ENCODE results near the gene SUGP2.

Gene SUGP2

DNA sequence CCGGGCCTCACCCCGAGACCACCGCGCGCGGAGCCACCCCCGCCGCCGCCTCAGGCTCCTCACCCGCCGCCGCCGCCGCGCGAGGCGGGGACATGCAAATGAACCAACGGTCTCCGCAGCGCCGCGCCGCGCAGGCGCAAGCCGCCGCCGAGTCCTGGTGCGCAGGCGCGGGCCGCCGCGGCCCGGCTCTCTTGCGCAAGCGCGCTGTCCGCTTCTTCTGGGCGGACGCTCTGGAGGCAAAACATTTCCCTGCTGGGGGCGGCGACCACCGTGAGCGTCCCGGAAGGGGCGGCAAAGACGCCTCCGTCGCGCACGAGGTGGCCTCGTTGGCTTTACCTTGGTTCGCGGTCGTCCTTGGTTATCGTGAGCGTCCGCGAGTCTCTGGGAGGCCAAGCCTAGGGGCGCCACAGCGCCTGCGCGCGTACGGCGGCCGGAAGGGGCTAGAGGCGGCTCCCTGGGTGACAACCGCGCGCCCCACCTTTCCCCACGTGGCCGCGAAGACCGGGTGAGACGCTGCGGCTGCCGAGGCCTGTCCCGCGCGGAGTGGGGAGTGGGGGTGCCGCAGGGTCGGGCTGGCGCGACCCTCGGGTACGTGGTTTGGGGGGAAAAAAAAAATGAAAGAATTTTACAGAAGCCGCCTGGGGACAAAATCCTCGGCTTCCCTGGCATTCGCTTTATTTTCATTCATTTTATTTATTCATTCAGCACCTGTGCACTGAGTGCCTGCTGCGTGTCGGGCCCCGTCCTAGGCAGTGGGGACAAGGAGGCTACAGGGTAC, at the start of gene SUGP2, which contains the start of gene ARMC6:
TSS of gene SUGP2 (minus strand) at position 92 of the 778 bp plus-strand sequence. CDS start 2,446 bp downstream, outside the sequence.
TSS of gene ARMC6 (plus strand) at position 178 of the 778 bp plus-strand sequence. CDS start 607 bp downstream, outside the sequence.
- Mint-ChIP-seq H3K4me1 (peaks cover 13% of the 10 kb centered on the region), H3K27me3 (no peaks in the 10 kb centered on the region), H3K9me3 (no peaks in the 10 kb centered on the region), H3K36me3 (peaks cover 2% of the 10 kb centered on the region), H3K4me3 (peak within 1 kb of the TSS; percentile 87), H3K27ac (peak within 1 kb of the TSS; percentile 85)
- DNase-seq (ENCODE audit: low spot score in 2 of 2), result peak; percentile 89 to 91
- ATAC-seq (ENCODE audit: low read depth), result peak; percentile 85

DNA sequence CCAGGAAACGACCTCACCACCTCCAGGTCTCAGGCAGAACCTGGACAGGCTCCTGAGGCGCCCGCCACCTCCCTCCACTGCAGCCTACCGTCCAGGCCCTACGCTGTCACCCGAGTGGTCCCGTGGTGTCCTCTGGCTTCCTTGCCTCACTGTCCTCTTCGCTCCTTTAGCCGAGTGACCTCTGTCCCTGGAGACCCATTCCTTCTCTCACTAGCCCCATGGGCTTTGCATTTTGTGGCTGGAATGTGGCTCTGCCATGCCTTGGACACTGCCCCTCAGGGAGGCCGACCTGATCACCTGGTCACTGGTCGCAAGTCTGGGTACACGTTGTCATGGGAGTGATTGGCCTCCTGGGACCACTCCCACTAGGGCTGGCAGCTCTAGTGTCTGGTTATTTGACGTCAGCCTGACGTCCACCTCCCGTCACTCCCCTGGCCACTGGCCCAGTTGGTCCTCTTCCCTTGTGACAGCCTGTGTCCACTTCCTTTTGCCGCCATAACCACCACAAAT, 48.4 kb upstream of the SUGP2 start:
- Mint-ChIP-seq H3K27me3 (no peaks in the 10 kb centered on the region), H3K4me3 (no peak overlapping the region), H3K4me1 (peaks cover 39% of the 10 kb centered on the region), H3K36me3 (peaks cover 29% of the 10 kb centered on the region), H3K27ac (no peak overlapping the region), H3K9me3 (no peaks in the 10 kb centered on the region)
- ATAC-seq (ENCODE audit: low read depth), result no peak
- DNase-seq (ENCODE audit: low spot score in 2 of 2), result no peak

DNA sequence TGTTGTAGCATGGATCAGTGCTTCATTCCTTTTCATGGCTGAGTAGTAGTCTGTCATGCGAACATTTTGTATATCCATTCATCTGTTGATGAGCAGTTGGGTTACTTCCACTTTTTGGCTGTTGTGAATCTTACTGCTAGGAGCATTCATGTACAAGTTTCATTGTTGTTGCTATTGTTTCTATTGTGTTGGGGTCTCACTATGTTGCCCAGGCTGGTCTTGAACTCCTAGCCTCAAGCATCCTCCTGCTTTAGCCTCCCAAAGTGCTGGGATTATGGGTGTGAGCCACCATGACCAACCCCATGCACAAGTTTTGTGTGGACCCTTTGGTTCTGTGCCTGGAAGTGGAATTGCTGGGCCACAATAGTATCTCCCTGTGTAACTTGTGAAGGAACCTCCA, 46.3 kb upstream of the SUGP2 start:
- peaks cover 41% of the 10 kb centered on the region for H3K4me1 Mint-ChIP-seq
- no peaks in the 10 kb centered on the region for H3K9me3 Mint-ChIP-seq
- no peaks in the 10 kb centered on the region for H3K27me3 Mint-ChIP-seq
- no peak overlapping the region for H3K27ac Mint-ChIP-seq
- H3K4me3 Mint-ChIP-seq, result no peak overlapping the region
- DNase-seq (ENCODE audit: low spot score in 2 of 2) (no peak), ATAC-seq (ENCODE audit: low read depth) (no peak)
- H3K36me3 Mint-ChIP-seq, result peaks cover 37% of the 10 kb centered on the region

DNA sequence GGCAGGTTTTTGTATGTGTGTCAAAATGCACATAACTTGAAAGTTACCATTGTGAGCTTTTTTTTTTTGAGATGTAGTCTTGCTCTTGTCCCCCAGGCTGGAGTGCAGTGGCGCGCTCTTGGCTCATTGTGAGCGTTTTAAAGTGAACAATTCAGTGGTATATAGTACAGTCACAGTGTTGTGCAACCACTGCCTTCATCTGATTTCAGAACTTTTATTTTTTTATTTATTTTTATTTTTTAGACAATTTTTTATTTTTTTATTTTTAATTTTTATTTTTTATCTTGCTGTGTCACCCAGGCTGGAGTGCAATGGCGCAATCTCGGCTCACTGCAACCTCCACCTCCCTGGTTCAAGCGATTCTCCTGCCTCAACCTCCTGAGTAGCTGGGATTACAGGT, 45.5 kb upstream of the SUGP2 start:
- H3K4me3 Mint-ChIP-seq, result no peak overlapping the region
- DNase-seq (ENCODE audit: low spot score in 2 of 2), result no peak
- H3K9me3 Mint-ChIP-seq, result no peaks in the 10 kb centered on the region
- H3K36me3 Mint-ChIP-seq, result peaks cover 36% of the 10 kb centered on the region
- peaks cover 42% of the 10 kb centered on the region for H3K4me1 Mint-ChIP-seq
- no peak for ATAC-seq (ENCODE audit: low read depth)
- H3K27ac Mint-ChIP-seq, result no peak overlapping the region
- no peaks in the 10 kb centered on the region for H3K27me3 Mint-ChIP-seq

DNA sequence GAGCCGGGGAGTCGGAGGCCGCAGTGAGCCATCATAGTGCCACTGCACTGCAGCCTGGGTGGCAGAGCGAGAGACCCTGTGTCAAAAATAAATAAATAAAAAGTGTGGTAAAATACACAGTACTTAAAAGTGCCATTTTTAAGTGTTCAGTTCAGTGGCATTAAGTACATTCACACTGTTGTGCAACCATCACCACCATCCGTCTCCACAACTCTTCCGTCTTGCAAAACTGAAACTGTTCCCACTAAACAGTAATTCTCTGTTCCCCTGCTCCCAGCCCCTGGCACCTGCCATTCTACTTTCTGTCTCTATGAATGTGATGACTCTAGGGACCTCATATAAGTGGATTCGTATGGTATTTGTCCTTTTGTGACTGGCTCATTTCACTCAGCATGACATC, 43.8 kb upstream of the SUGP2 start:
- H3K9me3 Mint-ChIP-seq, result no peaks in the 10 kb centered on the region
- H3K27ac Mint-ChIP-seq, result no peak overlapping the region
- DNase-seq (ENCODE audit: low spot score in 2 of 2) (no peak), ATAC-seq (ENCODE audit: low read depth) (no peak)
- peaks cover 45% of the 10 kb centered on the region for H3K4me1 Mint-ChIP-seq
- no peak overlapping the region for H3K4me3 Mint-ChIP-seq
- no peaks in the 10 kb centered on the region for H3K27me3 Mint-ChIP-seq
- H3K36me3 Mint-ChIP-seq, result peaks cover 40% of the 10 kb centered on the region

DNA sequence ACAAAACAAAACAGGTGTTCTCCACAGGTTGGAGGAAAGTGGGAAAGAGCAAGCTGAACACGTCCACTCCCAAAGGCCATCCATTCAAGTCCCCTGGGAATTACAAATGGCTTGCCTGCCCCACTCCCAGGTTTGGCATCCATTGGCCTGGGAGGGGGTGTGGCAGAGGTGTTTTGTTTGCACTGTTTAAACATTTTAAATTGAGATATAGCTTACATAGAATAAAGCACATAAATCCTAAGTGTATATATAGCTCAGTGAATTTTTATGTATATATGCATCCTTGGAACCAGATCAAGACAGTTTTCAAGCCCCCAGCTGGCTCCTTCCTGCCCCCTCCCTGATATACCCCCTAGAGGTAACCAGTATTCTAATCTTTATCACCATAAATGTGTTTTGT, 43.2 kb upstream of the SUGP2 start:
- DNase-seq (ENCODE audit: low spot score in 2 of 2) (no peak), ATAC-seq (ENCODE audit: low read depth) (no peak)
- H3K27me3 Mint-ChIP-seq, result no peaks in the 10 kb centered on the region
- no peak overlapping the region for H3K27ac Mint-ChIP-seq
- H3K4me3 Mint-ChIP-seq, result no peak overlapping the region
- peaks cover 35% of the 10 kb centered on the region for H3K36me3 Mint-ChIP-seq
- H3K9me3 Mint-ChIP-seq, result no peaks in the 10 kb centered on the region
- peaks cover 47% of the 10 kb centered on the region for H3K4me1 Mint-ChIP-seq

DNA sequence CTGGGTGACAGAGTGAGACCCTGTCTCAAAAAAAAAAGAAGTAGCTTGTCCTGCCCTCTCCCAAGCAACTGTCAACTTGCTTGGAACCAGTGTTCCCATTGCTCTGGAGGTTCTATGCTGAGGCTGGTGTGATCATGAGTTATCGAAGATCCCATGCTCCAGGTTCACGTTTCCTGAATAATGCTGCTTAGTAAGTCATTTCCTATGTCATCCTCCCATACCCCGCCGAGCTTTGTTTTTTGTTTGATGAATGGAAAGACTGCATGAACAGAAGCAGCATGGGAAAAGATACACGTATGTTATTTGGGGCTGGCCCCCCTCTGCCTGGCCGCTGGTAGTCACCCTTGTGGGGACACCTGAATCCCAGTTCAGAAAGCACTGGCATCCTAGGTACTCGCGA, 41.8 kb upstream of the SUGP2 start:
- DNase-seq (ENCODE audit: low spot score in 2 of 2) (no peak), ATAC-seq (ENCODE audit: low read depth) (no peak)
- Mint-ChIP-seq H3K27me3 (no peaks in the 10 kb centered on the region), H3K9me3 (no peaks in the 10 kb centered on the region), H3K4me3 (no peak overlapping the region), H3K36me3 (peaks cover 36% of the 10 kb centered on the region), H3K27ac (no peak overlapping the region), H3K4me1 (peaks cover 46% of the 10 kb centered on the region)

DNA sequence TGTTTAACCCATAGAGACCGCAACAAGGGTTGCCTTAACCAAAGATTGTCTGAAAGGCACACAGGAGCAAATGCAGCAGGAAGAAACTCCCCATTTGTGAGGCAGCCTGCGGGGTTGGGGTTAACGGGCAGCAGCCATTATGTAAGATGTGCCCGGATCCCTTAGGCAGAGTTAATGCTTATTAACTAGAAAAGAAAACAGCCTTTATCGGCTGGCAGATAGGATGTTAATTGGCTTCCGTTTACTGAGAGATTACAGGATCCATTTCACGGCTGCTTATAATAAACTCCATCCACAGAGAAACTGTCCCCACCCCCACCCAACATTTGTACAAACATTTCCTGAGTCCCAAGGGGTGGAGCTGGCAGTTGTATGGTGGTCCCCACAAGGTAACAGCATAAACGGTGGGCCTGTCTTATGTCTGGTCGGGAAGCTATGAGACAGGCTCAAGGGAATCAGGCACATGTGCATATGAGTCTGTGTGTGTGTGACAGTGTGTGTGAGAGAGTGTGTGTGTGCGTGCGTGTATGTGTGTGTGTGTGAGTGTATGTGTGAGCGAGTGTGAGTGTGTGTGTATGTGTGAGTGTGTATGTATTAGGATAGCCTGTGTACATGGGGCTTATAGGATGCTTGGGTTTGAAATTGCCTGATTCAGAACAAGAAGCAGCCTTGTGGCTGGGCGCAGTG, 41.0 kb upstream of the SUGP2 start:
- H3K4me1 Mint-ChIP-seq, result peaks cover 42% of the 10 kb centered on the region
- H3K9me3 Mint-ChIP-seq, result no peaks in the 10 kb centered on the region
- H3K4me3 Mint-ChIP-seq, result no peak overlapping the region
- DNase-seq (ENCODE audit: low spot score in 2 of 2) (no peak), ATAC-seq (ENCODE audit: low read depth) (no peak)
- H3K36me3 Mint-ChIP-seq, result peaks cover 30% of the 10 kb centered on the region
- H3K27me3 Mint-ChIP-seq, result no peaks in the 10 kb centered on the region
- H3K27ac Mint-ChIP-seq, result peak overlapping the region; percentile 25

DNA sequence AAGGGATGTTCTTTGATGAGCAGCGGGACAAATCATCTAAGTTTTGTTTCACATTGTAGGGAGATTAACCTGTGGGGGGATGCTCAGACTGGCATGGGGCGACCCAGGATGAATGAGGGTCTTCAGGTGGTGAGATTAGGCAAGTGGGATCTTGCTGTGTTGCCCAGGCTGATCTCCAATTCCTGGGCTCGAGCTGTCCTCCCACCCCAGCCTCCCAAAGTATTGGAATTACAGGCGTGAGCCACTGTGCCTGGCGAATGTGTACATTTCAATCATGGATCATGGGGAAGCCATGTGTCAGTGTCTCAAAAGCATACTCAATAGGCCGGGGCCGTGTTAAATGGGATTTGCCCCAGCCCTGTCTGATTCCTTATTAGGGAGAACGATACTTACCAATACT, 38.6 kb upstream of the SUGP2 start:
- DNase-seq (ENCODE audit: low spot score in 2 of 2), result no peak
- no peak for ATAC-seq (ENCODE audit: low read depth)
- no peaks in the 10 kb centered on the region for H3K9me3 Mint-ChIP-seq
- no peak overlapping the region for H3K4me3 Mint-ChIP-seq
- H3K27me3 Mint-ChIP-seq, result no peaks in the 10 kb centered on the region
- H3K27ac Mint-ChIP-seq, result no peak overlapping the region
- H3K4me1 Mint-ChIP-seq, result peaks cover 39% of the 10 kb centered on the region
- H3K36me3 Mint-ChIP-seq, result peaks cover 21% of the 10 kb centered on the region

DNA sequence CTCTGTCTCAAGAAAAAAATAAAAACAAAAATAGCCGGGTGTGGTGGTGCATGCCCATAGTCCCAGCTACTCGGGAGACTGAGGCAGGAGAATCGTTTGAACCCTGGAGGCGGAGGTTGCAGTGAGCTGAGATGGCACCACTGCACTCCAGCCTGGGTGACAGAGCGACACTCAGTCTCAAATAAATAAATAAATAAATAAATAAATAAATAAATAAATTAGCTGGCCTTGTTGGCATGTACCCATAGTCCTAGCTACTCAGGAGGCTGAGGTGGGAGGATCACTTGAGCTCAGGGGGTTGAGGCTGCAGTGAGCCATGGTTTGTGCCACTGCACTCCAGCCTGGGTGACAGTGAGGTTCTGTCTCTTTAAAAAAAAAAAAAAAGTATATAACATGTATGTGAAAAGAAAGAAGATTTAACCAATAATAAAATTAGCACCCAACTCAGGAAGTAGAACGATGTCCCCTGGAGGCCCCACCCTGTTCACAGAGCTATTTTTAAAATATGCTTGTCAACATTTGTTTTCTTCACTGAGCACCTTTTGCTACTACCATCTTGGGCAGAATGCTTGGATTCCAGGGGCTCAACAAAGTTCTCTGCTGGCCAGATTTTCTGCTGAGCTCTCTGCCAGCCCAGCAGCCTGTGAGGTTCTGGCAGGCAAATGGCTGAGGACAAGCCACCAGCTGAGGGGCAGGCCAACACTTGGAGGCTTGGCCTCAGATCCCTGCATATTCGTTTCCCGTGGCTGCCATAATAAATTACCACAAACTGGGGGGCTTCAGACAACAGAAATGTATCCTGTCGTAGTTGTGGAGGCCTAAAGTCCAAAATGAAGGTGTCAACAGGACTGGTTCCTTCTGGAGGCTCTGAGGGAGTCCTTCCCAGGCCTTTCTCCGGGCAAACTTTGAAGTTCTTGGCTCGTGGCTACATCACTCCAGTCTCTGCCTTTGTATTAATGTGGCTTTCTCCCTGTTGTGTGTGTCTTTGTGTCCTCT, 35.6 kb upstream of the SUGP2 start:
- Mint-ChIP-seq H3K27ac (peak overlapping the region; percentile 45), H3K36me3 (peaks cover 8% of the 10 kb centered on the region), H3K4me1 (peaks cover 39% of the 10 kb centered on the region), H3K9me3 (no peaks in the 10 kb centered on the region), H3K27me3 (no peaks in the 10 kb centered on the region), H3K4me3 (peak overlapping the region; percentile 67)
- ATAC-seq (ENCODE audit: low read depth) (peak; percentile 47), DNase-seq (ENCODE audit: low spot score in 2 of 2) (no peak)

DNA sequence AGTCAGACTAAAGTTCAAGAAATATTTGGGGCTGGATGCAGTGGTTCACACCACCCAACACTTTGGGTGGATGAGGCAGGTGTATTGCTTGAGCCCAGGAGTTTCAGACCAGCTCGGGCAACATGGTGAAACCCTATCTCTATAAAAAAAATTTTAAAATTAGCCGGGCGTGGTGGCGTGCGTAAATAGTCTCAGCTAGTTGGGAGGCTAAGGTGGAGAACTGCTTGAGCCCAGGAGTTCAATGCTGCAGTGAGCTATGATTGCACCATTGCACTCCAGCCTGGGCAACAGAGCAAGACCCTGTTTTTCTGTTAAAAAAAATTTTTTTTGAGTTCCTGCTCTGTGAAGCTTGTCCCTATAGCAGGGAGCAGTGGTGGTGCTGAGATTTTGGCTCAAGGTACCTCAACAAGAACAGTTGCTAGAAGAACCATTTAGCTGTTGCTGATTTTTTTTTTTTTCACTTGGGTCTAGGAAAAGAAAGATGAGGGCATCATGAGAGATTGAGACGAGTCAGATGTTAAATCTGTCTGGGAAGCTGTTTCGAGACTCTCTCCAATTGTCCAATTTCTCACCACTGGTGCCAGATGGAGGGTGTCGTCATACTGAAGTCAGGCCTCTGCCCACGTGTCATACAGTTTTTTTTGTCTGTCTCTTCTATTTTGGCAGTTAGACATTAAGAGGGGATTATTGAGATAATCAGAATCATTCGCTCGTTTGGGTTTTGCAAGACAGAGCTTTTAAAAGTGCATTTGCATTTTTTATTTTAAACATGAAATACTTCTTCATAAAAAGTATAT, 34.2 kb upstream of the SUGP2 start:
- H3K27me3 Mint-ChIP-seq, result no peaks in the 10 kb centered on the region
- DNase-seq (ENCODE audit: low spot score in 2 of 2) (no peak), ATAC-seq (ENCODE audit: low read depth) (no peak)
- peaks cover 35% of the 10 kb centered on the region for H3K4me1 Mint-ChIP-seq
- H3K4me3 Mint-ChIP-seq, result peak overlapping the region; percentile 69
- peak overlapping the region; percentile 69 for H3K27ac Mint-ChIP-seq
- no peaks in the 10 kb centered on the region for H3K9me3 Mint-ChIP-seq
- H3K36me3 Mint-ChIP-seq, result peaks cover 3% of the 10 kb centered on the region

DNA sequence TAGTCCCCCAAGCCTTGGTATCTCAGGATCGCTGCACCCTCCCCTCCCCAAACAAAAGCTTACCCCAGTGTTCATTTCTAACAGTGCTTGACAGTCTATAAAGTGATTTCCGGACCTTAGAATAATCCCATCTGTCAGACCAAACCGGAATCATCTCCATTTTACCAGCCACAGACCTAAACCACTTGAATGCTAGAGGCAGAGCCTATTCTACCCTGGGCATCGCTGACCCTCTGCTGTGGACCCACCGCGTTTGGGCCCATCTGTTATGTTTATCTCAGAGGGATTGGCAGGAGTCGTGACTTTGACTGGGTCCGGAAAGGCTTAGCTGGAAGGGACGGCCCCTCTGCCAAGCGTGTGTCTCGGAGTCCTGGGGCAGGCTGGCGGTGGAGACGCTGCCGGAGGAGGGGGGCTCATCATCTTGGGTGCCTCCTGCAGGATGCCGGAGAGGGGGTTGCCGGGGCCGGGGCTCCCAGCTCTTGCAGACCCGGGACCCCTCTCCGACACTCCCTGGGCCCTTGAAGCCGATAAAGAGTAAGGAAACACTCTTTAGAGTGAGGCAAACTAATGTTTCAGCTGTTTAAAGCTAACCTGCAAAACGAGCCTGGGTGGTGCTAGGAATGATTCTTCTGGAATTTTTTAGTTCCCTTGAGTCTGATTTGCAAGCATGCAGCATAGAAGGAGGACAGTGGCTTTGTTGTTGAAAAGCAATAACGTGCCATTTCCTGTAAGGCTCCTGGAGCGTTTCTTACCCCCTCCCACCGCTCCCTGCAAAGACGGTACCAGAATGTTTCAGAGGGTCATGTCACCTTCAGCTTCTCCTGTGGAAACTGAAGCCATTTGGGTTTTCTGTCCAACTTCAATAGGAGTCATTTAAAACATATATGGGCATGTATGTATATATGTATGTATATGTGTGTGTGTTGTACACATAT, 31.8 kb upstream of the SUGP2 start:
- Mint-ChIP-seq H3K9me3 (no peaks in the 10 kb centered on the region), H3K27me3 (no peaks in the 10 kb centered on the region), H3K27ac (peak overlapping the region; percentile 85), H3K36me3 (no peaks in the 10 kb centered on the region), H3K4me1 (peaks cover 31% of the 10 kb centered on the region), H3K4me3 (peak overlapping the region; percentile 98)
- ATAC-seq (ENCODE audit: low read depth) (no peak), DNase-seq (ENCODE audit: low spot score in 2 of 2) (peak in 1 of 2 donors; percentile 25)
